GM12878 (cell line): ENCODE results near the gene PDZK1IP1. TPM values are rescaled to one million over a fixed set of nuclear protein-coding genes. Genes with fewer than 3 reads are reported as not detected.

Experiments
- ATAC-seq: fragments of 200-7000 bp; cut with Tn5 transposase; 3 replicates; pipeline ENCODE4 v1.9.1; 2020; ENCODE audit warnings: mild to moderate bottlenecking, moderate library complexity
- BruUV-seq: library from RNA; stranded (reverse); fragments of 400-500 nt; replicated peaks from 2 replicates; lab custom pipeline; 2021; lab: Mats Ljungman, UMichigan
- CTCF ChIA-PET: fragments of 300-600 bp; sonication (Branson Sonifier 250); formaldehyde crosslinking; extraction: SDS; loops from one replicate; lab custom pipeline; 2021; ENCODE audit warnings: inconsistent platforms; lab: Yijun Ruan, JAX
- POLR2A ChIA-PET: fragments of 350-600 bp; formaldehyde crosslinking; extraction: SDS; loops from one replicate; lab custom pipeline; 2021; ENCODE audit warnings: inconsistent platforms; lab: Charles Lee
- RAD21 ChIA-PET: fragments of 300-600 bp; sonication (Branson Sonifier 250); formaldehyde crosslinking; loops from one replicate; lab custom pipeline; 2023; ENCODE audit warnings: antibody characterized with exemption; ENCODE audit not compliant: unreplicated experiment; lab: Charles Lee
- SMC1A ChIA-PET: fragments of 300-600 bp; sonication (Branson Sonifier 250); formaldehyde crosslinking; loops from one replicate; lab custom pipeline; 2023; ENCODE audit not compliant: unreplicated experiment, uncharacterized antibody; lab: Charles Lee
- DNase-seq: peaks from one replicate; pipeline ENCODE4 v3.0.0-alpha.2; 2011; ENCODE audit warnings: low read depth, low spot score
- FAIRE-seq: peaks from 3 replicates; lab custom pipeline; 2011; peaks lifted over from hg19 to GRCh38; lab: Jason Lieb, UNC
- H2AFZ ChIP-seq: 2 replicates; pipeline ENCODE4 v1.6.0; 2011; ENCODE audit warnings: low read depth, low read length, control low read depth; ENCODE audit not compliant: control insufficient read depth
- H3K27ac ChIP-seq: 2 replicates; pipeline ENCODE4 v1.5.1; 2011; ENCODE audit warnings: control low read depth; ENCODE audit not compliant: control insufficient read depth, insufficient read depth
- H3K27me3 ChIP-seq, 2 experiments: replicated peaks in 1 of 2; 2 replicates each; pipeline versions ENCODE4 v1.6.0 to v1.6.1; 2011; ENCODE audit warnings: low read length in 1 of 2; ENCODE audit not compliant: control insufficient read depth in 2 of 2, insufficient read depth in 2 of 2
- H3K36me3 ChIP-seq, 2 experiments: 2 replicates each; pipeline ENCODE4 v1.5.1; 2011; ENCODE audit warnings: low read length in 1 of 2; ENCODE audit not compliant: control insufficient read depth in 2 of 2, insufficient read depth in 2 of 2
- H3K4me1 ChIP-seq: 2 replicates; pipeline ENCODE4 v1.6.1; 2011; ENCODE audit warnings: mild to moderate bottlenecking, low read length, moderate library complexity, mixed read lengths; ENCODE audit not compliant: control insufficient read depth, insufficient read depth
- H3K4me2 ChIP-seq: 2 replicates; pipeline ENCODE4 v1.6.0; 2011; ENCODE audit warnings: control low read depth; ENCODE audit not compliant: control insufficient read depth, insufficient read depth
- H3K4me3 ChIP-seq: fragments of 200-600 bp; sonication (generic); 2 replicates; pipeline ENCODE4 v1.5.1; 2016
- H3K79me2 ChIP-seq: 2 replicates; pipeline ENCODE4 v1.6.0; 2011; ENCODE audit warnings: low read length; ENCODE audit not compliant: control insufficient read depth, insufficient read depth
- H3K9ac ChIP-seq: 2 replicates; pipeline ENCODE4 v1.8.0; 2011; ENCODE audit warnings: low read length, control low read depth, mixed read lengths; ENCODE audit not compliant: control insufficient read depth, insufficient read depth
- H3K9me3 ChIP-seq: replicated peaks from 3 replicates; pipeline ENCODE4 v1.5.1; 2011; ENCODE audit warnings: mild to moderate bottlenecking, low read length; ENCODE audit not compliant: control insufficient read depth, insufficient read depth
- H4K20me1 ChIP-seq: 2 replicates; pipeline ENCODE4 v1.6.0; 2011; ENCODE audit not compliant: control insufficient read depth, insufficient read depth
- ASH2L ChIP-seq: fragments of 300-600, 200-600 bp; sonication (generic); IDR thresholded peaks from 2 replicates; pipeline ENCODE4 v1.6.1; 2017; ENCODE audit warnings: low read depth, mild to moderate bottlenecking, borderline replicate concordance
- ATF2 ChIP-seq: IDR thresholded peaks from 2 replicates; pipeline ENCODE4 v1.6.1; 2012; ENCODE audit warnings: low read length, inconsistent platforms
- CREM ChIP-seq: IDR thresholded peaks from 2 replicates; pipeline ENCODE4 v1.6.1; 2014; ENCODE audit warnings: antibody characterized with exemption, low read depth
- ETV6 ChIP-seq, 2 experiments: fragments of 450-650 bp in 1 of 2; IDR thresholded peaks in 1 of 2; conservative IDR thresholded peaks in 1 of 2; 2 replicates each; pipeline ENCODE4 v1.6.1; 2014; ENCODE audit warnings: antibody characterized with exemption in 1 of 2, borderline replicate concordance in 1 of 2, low read depth in 1 of 2, mild to moderate bottlenecking in 1 of 2, moderate library complexity in 1 of 2
- HDGF ChIP-seq: fragments of 450-650 bp; IDR thresholded peaks from 2 replicates; pipeline ENCODE4 v1.6.1; 2016; ENCODE audit warnings: antibody characterized with exemption
- IKZF1 ChIP-seq: fragments of 450-650 bp; conservative IDR thresholded peaks from 2 replicates; pipeline ENCODE4 v1.6.1; 2017; ENCODE audit warnings: antibody characterized with exemption, mild to moderate bottlenecking
- JUNB ChIP-seq: IDR thresholded peaks from 2 replicates; pipeline ENCODE4 v1.6.1; 2016; ENCODE audit warnings: antibody characterized with exemption, mild to moderate bottlenecking
- MAX ChIP-seq: IDR thresholded peaks from 2 replicates; pipeline ENCODE4 v1.6.1; 2012; ENCODE audit warnings: low read depth, low read length, improper control_type of control experiment
- PKNOX1 ChIP-seq: fragments of 450-650 bp; IDR thresholded peaks from 2 replicates; pipeline ENCODE4 v1.6.1; 2016; ENCODE audit warnings: mild to moderate bottlenecking
- POLR2AphosphoS5 ChIP-seq: IDR thresholded peaks from 2 replicates; pipeline ENCODE4 v1.6.1; 2011; ENCODE audit warnings: mild to moderate bottlenecking, low read length, inconsistent platforms
- RAD51 ChIP-seq: fragments of 450-650 bp; IDR thresholded peaks from 2 replicates; pipeline ENCODE4 v1.6.1; 2016; ENCODE audit warnings: moderate library complexity, mild to moderate bottlenecking, inconsistent platforms
- RCOR1 ChIP-seq: conservative IDR thresholded peaks from 2 replicates; pipeline ENCODE4 v1.6.1; 2012; ENCODE audit warnings: low read depth, low read length, improper control_type of control experiment
- SKIL ChIP-seq: fragments of 450-650 bp; IDR thresholded peaks from 2 replicates; pipeline ENCODE4 v1.6.1; 2017; ENCODE audit warnings: mild to moderate bottlenecking, low read depth, inconsistent platforms; ENCODE audit not compliant: poor library complexity, severe bottlenecking
- STAT1 ChIP-seq: fragments of 450-650 bp; conservative IDR thresholded peaks from 2 replicates; pipeline ENCODE4 v1.6.1; 2014; ENCODE audit warnings: antibody characterized with exemption, mild to moderate bottlenecking
- USF1 ChIP-seq: IDR thresholded peaks from 2 replicates; pipeline ENCODE4 v1.6.1; 2011; ENCODE audit warnings: borderline replicate concordance, low read depth, mild to moderate bottlenecking, moderate library complexity, mixed read lengths, low read length; ENCODE audit not compliant: insufficient read depth; ENCODE audit errors: extremely low read length
- USF2 ChIP-seq: IDR thresholded peaks from 2 replicates; pipeline ENCODE4 v1.6.1; 2011; ENCODE audit warnings: low read depth, low read length, improper control_type of control experiment, borderline replicate concordance
- YY1 ChIP-seq: IDR thresholded peaks from 2 replicates; pipeline ENCODE4 v1.6.1; 2011; ENCODE audit warnings: low read depth, mild to moderate bottlenecking, low read length
- ZNF384 ChIP-seq: IDR thresholded peaks from 2 replicates; pipeline ENCODE4 v1.6.1; 2012; ENCODE audit warnings: low read depth, mild to moderate bottlenecking, low read length, improper control_type of control experiment, borderline replicate concordance
- WGBS: methylation state at CpG from one replicate; pipeline ENCODE4 v1.1.6; 2016; ENCODE audit warnings: low lambda C conversion rate; ENCODE audit not compliant: insufficient replicate concordance, insufficient coverage; ENCODE audit errors: missing lambda C conversion rate; 5-methylcytosine and 5-hydroxymethylcytosine counted together
- in situ Hi-C: fragments of 300-500 bp; cut with MboI; formaldehyde crosslinking; loops from 9 replicates; pipeline ENCODE4 v1.14.3; 2018; ENCODE audit warnings: mixed read lengths
- intact Hi-C: fragments of 100-400 bp; cut with micrococcal nuclease; formaldehyde crosslinking; loops from one replicate; pipeline ENCODE4 v1.14.2; 2022; ENCODE audit not compliant: unreplicated experiment
- polyA plus RNA-seq, 11 experiments: library from polyadenylated mRNA; depleted of rRNA in 4 of 11; unstranded in 6 of 11; stranded (reverse) in 5 of 11; fragments of >200 nt; fragmentation: Nextera tagmentation in 4 of 11; fragmentation: Illumina TruSeq in 1 of 11; extraction: Ambion mirVana in 4 of 11; extraction: Trizol in 1 of 11; gene quantifications; 1 replicate in 1 of 11; 2 replicates in 10 of 11; pipeline versions ENCODE4 v1.2.1 to v1.2.3, GENCODE V29; 2011 to 2016; ENCODE audit warnings: inconsistent platforms in 2 of 11, missing spikeins in 2 of 11, low read depth in 1 of 11
- total RNA-seq, 4 experiments: library from RNA; depleted of rRNA in 3 of 4; stranded (reverse); fragments of >200 nt in 3 of 4; fragmentation: Illumina TruSeq in 1 of 4; extraction: Trizol in 1 of 4; gene quantifications; 2 replicates each; pipeline versions ENCODE4 v1.2.1 to v1.2.3, GENCODE V29; 2013 to 2021

Gene PDZK1IP1
- total and polyA plus RNA-seq, 10 of the 15 experiments (the other 5 are each of a cell fraction or from before 2014, with no cell fraction given) = not detected

GRCh38 chr1:47235806-47236205 is 46.0 kb upstream of the PDZK1IP1 start:
- no peak overlapping the region for H3K27ac ChIP-seq
- H3K9ac ChIP-seq = no peak overlapping the region
- H2AFZ ChIP-seq = no peak overlapping the region
- H3K27me3 ChIP-seq = peaks cover 10 to 19% of the 10 kb centered on the region in 2 experiments
- H3K4me3 ChIP-seq = no peak overlapping the region
- ATAC-seq = no peak
- ChIA-PET POLR2A (no interaction called here), SMC1A (no interaction called here), RAD21 (no interaction called here), CTCF (no interaction called here)
- BruUV-seq = no TSS peak
- H4K20me1 ChIP-seq = no peaks in the 10 kb centered on the region
- no peaks in the 10 kb centered on the region for H3K9me3 ChIP-seq
- H3K4me2 ChIP-seq = no peak overlapping the region
- no peaks in the 10 kb centered on the region for H3K79me2 ChIP-seq
- intact Hi-C loops (no loop called here), in situ Hi-C loops (no loop called here)
- FAIRE-seq = peak; percentile 47
- WGBS = 49% methylated on average over 4 of the region's 4 CpGs
- H3K36me3 ChIP-seq = no peaks in the 10 kb centered on the region
- peaks cover 3% of the 10 kb centered on the region; the same call in 1 of the 2 replicates for H3K4me1 ChIP-seq
- DNase-seq = no peak
- TF ChIP-seq STAT1 = no peak
- TF ChIP-seq ASH2L = no peak
- TF ChIP-seq IKZF1 = no peak
- TF ChIP-seq ATF2 = no peak
- TF ChIP-seq ZNF384 = no peak
- TF ChIP-seq HDGF = no peak
- TF ChIP-seq MAX = no peak
- no peak for TF ChIP-seq JUNB
- no peak for TF ChIP-seq PKNOX1
- no peak for TF ChIP-seq RAD51
- no peak for TF ChIP-seq YY1
- TF ChIP-seq RCOR1 = no peak
- TF ChIP-seq ETV6 (conservative IDR thresholded peaks at IDR 0.05 in 1 of 2, IDR thresholded peaks at IDR 0.05 in 1 of 2; ENCODE audit: borderline replicate concordance in 1 of 2, low read depth in 1 of 2) = no peak
- TF ChIP-seq USF1 = no peak
- no peak for TF ChIP-seq CREM
- TF ChIP-seq SKIL = no peak
- TF ChIP-seq POLR2AphosphoS5 = no peak
- TF ChIP-seq USF2 = no peak
